GF-D8 (cell line): ENCODE data around the gene CD46.

Source experiments
- DNase-seq: peaks from one replicate; lab custom pipeline; 2025; lab: John Stamatoyannopoulos, UW

The CD46 gene

DNA sequence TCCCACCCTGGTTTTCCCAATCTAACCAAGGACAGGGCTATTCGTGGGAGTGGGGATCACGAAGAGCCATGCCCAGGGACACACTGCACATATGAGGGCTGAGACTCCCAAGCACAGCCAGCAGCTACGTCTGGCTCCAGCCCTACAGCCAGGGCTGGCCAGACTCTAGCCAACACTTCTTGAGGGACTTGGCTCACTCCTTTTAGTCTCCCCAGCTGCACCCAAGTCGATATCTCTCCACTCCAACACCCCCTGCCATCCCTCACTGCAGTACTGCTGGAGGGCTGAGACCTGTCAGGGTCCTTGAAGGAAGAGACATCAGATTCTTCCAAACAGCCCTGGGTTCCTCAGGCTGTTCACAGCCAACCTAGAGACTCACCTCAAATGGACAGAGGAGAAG is 62.6 kb downstream of the CD46 start:
- no peak for DNase-seq

DNA sequence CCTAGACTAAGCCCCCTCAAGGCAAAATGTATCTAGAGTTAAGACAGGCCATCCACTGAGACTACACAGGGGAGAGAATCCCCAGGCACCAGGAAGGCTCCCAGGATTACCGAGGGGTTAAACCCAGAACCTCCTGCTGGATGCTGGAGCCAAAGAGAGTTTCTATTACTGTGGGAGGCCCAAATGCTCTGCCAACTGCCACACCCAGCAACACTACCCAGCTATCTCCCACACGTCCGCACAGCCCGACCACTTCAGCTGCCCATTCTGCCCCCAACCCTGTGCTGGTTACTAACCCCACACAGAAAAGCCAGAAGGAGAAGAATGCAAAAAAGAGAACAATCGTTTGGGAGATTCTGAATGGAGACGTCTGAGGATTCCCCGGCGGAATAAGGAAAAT is 63.6 kb downstream of the CD46 start:
- DNase-seq = no peak

DNA sequence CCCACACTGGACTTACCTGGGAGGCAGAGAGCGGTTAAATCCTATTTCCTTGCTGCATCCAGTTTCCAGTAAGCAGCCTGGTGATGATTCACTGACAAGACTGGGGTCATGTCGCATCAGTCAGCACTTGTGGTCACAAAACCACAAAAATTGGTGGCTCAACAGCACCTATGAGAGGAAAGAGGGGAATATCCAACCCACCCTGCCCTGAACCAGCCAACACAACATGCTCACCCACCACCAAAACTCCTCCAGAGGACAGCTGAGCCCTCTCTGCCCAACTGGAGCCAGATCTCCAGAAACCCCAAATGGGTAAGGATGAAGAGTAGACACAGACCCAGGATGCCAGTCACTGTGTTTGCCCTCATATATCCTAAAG is 64.0 kb downstream of the CD46 start:
- no peak for DNase-seq

DNA sequence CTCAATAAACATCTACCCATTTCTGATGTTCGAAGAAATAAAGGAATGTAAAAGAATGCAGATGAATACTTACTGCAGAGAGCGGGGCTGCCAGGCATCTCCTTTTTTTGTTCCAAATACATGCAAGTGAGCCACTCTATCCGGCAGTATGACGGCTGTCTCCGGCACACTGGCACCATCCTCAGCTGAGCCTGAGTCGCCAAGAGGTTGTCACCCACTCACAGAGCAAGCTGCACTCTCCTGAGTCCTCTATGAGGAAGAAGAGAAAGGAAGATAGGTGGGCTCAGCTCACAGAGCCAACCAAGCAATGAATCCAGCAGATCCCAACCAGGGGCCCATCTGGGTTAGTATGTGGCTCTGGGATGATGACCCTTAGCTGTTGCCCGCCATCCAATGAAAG is 65.3 kb downstream of the CD46 start:
- DNase-seq = no peak

DNA sequence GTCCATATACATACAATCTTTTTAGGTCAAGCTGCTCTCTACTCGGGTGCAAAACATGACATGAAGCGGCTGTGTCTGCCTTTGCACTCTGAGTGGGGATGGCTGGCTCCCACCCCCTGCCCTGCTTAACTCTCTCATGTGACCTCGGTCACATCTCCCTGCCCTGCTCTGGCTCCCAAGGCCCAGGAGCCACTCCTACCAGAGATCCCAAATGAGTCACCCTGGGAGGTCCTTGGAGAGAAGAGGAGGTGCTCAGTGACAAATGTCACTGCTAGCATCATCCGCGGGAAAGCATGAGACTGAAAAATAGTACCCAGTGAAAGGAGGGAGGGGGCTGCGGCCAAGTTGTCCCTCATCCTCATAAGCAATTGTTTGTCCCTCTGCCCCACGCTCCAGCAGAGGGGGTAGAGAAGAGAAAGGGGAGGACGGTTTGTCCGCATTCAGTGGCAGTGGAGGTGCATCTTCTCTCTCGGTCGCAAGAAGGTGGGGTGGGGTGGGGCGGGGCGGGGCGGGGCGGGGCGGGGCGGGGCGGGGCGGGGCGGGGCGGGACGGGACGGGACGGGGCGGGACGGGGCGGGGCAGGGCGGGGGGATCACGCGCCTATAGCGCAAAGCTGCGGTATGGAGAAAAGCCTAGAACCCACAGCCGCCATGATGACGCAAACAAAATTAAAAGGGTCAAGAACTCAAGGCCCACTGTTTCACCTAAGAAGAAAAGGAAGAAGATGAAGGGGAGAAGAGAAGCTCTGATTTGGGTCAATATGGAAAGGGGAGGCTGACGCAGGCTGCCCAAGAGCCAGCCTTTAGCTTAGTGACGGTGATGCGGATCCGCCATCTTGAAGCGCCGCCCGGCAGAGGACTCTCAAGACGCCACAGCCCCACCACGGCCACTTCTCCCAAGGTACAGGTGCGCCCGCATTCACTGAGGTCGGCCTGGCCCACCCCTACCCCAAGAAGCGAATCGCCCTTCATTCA is 66.2 kb downstream of the CD46 start:
- no peak for DNase-seq

DNA sequence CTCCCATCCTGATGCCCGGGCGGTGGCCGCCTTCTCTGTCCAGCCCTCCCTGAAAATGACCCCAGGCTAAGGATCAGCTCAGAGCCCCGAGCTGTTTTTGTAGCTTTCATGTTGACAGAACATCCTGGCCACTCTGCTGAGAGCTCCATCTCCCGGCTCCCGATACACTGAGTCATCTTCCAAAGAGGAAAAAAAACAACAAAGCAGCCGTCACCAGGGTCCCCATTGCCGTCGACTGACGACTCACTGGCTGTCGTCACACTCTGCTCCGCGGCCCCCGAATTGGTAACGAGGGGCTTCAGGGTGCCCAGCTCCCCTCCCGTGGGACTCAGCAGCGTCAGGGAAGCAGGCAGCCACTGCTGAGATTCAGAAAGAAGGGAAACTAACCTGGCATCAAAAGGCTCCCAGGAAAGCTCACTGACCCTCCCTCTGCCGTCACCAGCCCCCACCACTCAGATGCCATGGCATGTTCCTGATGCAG is 67.2 kb downstream of the CD46 start:
- DNase-seq = no peak

DNA sequence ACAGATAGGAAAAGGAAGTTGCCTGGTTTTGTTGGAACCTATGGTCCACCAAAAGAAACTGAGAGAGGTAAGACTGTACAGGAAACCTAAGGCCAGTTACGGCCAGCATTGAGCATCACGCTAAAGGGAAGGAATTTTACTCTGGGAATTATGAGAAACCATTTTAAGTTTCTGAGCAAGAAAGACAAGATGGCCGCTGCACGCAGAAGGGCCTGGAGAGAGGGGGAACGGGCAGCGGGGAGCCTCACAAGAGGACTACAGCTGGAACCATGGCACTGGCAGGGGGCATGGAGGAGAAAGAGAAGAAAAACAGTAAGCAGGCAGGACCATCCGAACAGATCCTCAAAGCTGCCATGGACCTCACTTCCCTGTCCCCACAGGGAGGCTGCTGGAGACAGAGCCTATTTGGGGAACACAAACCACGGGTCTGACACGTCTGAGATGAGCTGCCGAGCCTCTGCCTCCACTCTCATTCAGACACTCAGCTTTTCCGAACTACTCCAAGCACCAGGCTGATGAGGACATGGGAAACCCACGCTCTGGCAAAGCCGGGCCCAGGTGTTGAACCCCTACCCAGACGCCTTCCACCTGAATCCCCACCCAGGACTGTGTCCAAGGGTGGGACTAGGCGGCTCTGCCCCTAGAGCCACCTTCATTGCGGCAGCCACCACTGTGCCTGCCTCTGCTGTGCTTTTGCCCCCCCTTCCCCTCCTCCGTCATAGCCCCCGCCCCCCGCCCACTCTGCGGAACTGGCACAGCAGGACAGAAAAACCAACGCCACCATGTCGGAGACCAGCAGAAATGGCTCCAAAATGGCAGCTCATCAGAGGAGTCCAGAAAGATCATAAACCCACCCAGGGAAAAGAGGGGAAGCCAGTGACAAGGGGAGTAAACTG is 69.0 kb downstream of the CD46 start:
- DNase-seq = no peak

DNA sequence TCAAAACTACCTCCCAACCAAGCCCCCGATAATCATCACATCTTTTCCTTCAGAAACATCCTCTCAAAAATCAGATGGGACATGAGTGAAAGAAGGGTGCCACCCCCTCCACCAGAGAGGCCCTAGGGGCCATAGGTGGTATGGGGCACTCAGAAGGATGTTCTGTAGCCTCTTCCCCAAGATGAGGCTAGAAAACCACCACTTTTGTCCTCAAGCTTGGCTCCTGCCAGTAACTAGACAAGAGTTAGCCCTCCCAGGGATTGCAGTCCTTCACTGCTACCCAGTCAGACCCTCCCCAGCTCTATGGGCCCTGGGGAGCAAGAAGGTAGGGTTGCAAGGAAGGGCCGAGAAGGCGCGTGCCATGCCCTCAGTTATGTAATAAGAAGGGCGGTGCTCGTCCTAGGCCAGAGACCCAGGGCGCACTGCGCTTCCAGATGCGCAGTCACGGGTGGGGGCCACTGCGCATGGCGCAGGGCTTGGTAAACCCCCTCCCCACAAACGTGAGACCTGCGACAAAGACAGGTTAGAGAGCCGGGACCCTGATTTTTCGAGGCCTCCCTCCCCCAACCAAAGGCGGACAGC is 69.7 kb downstream of the CD46 start:
- DNase-seq = no peak

DNA sequence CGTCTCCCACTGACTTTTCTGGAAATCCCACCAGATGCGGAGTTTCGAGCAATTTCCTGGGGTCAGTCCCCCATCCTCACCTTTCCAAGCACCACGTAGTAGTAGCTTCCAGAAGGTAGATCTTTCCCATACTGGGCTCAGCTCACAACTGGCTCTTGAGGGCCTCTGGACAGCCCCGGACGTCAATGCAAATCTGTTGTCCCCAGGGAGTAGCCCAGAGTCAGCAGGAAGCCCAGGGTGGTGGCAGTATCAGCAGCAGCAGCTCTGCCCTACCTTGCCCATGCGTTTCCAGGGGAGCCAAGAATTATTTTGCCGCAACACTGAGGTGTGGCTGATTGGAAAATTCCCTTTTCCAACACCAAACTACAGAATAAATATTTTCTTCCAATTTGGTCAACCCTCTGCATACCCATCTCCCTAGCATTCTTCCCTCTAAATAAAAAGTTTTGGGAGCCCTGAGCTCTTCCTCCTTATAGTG is 70.3 kb downstream of the CD46 start:
- no peak for DNase-seq

DNA sequence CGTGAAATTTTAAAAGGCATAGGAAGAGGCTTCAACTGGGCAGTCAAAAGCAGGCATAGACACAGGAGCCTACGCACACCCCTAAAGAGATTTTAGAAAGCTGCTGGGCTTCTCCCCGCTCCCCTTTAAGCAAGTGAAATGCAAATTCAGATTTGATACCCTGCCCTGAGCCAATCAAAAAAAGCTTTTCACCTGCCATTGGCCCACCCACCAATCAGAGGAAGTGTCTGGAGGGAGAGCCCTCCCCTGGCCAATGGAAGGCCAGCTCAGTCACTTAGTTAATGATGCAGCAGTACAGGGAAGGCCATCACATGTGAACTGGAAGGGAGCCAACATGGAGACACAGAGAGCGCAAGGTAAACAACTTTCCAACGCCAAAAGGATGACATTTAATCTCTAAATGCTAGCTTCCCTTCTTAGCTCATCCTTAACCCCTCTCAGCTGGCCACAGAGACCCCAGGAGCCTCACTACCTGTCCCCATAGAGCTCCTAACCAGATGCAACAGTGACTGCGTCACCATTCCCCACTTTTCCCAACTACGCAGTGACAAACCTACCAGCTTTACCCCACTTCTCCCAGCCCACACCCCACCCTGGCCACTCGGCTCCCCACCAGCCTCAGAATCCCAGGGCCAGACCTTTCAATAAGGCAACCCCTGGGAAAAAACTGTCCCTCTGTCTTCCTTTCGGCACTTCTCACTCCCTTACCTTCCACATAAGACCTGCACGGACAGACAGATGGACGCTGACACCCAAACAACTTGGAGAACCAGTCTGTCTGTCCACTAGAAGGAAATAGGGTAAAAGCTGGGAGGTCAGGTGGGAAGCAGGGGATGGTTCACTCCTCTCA is 71.0 kb downstream of the CD46 start:
- no peak for DNase-seq

DNA sequence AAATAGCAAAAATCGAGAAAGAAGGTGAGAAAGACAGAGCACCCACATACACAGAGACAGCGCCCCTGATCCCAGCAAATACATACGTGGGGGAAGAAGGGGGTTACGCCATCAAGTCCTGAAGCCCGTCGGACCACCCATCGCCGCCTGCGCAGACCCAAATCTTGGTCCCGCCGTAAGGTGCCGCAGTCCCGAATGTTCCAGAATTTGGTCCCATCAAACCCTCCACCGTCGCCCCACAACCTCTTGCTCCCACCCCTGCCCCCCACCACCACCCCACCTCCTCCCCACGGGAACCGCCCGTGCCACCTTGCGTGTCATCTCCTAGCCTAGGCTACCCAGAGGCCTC is 71.7 kb downstream of the CD46 start:
- DNase-seq = no peak

DNA sequence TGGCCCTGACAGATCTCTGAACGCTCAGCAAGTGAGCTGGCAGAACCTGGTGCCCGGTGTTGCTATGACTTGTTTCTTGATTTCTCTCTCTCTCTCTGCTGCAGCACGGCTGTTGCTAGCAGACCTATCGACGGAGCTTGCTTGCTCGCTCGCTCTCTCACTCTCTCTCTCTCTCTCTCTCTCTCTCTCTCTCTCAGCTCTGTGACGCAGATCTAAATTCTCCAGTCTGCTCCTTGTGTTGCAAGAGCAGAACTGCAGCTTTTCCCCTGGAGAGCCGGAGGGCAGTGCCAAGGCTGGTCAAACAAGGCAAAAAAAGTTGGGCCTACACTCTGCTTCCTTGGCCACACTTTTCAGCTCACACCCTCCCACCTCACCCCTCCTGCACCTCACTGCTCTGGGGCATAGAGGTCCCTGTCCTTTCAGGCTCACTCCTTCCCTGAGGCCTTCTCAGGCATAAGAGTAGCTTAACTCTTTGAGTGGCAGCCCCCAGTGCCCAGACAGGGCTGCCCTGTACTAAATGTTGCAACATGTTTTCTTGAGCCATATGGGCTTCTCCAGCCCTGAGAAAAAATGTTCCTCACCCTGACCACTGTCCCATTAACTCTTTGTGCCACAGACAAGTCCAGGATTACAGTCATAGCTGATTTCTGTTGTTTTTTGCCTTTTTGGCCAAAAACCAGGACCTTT is 72.2 kb downstream of the CD46 start:
- no peak for DNase-seq

DNA sequence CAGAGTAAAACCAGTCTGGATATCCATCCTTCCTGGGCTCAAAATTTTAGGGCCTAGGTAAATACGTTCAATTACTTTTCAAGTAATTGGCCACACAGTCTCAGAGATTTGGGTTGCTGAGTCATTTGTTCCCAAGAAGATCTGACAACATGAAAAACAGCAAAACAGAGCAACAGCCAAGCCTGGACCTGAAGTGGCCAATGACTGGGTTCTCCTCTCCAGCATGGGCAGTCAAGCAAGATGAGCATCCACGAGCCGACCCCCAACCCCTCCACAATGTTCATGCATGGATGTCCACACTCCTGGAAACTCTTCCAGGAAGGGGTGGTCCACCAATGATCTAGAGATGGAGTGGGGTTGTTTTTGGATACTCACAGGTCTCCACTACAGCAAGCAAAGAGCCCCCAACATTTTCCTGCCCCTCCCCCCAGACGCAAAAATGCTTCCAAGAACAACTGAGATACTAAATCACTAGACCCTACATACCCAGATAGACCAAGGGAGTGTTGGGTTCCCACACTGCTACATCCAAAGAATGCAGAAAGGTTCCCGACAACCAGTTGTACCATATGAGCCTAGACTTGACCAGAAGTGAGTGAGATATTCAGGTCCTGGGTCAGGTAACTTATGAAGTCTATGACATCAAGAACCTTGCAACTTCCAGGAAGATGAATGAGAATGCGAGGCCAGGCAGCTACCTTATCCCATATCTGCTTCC is 73.0 kb downstream of the CD46 start:
- DNase-seq = no peak

DNA sequence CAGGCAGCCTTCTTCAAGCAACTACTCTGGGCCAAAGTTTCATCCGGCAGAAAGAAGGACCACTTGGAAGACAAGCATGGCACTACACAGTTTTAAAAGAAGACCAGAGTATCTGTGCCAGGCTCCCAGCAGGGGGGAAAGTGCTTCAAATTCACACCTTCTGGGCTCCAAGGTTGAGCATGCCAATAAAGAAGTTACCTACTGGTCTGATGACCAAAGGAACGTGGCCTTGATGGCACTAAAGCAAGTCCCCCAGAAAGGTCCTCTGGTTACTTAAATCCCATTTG is 73.5 kb downstream of the CD46 start:
- no peak for DNase-seq

DNA sequence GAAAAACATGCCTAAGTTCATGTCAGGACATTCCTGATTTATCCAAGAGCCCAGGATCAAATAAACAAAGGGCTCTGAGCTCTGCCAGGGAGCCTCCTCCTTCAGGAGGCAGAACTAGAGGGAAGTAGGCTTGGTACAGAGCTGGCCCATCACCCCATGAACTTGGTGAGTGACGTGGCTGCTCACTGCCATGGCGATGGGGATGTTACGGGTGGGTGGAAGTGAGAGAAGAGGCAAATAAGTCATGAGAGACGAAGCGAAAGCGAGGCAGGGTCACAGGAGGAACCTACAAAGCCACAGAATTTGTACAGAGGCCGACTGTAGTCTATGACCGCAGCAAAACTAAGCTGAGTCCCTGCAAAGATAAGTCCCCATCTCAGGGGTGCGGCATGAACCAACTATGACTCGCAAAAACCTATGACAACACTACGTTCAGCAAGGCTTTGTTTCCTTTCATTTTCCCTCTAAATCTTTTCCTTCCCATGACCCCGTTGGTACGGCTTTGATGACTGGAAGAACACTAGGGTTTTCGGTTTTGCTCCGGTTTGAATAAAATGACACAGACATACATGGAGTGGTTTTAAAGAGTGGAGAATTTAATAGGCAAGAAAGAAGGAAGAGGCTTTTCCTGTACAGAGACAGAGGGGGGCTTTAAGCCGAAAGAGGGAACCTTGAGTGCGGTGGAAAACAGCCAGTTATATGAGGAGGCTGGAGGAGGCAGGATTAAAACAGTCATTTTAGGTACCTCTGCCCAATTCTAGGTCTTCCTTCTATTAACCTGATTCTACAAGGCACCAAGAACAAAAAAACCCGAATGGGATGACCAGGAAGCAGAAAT is 74.1 kb downstream of the CD46 start:
- peak; percentile 82 for DNase-seq

DNA sequence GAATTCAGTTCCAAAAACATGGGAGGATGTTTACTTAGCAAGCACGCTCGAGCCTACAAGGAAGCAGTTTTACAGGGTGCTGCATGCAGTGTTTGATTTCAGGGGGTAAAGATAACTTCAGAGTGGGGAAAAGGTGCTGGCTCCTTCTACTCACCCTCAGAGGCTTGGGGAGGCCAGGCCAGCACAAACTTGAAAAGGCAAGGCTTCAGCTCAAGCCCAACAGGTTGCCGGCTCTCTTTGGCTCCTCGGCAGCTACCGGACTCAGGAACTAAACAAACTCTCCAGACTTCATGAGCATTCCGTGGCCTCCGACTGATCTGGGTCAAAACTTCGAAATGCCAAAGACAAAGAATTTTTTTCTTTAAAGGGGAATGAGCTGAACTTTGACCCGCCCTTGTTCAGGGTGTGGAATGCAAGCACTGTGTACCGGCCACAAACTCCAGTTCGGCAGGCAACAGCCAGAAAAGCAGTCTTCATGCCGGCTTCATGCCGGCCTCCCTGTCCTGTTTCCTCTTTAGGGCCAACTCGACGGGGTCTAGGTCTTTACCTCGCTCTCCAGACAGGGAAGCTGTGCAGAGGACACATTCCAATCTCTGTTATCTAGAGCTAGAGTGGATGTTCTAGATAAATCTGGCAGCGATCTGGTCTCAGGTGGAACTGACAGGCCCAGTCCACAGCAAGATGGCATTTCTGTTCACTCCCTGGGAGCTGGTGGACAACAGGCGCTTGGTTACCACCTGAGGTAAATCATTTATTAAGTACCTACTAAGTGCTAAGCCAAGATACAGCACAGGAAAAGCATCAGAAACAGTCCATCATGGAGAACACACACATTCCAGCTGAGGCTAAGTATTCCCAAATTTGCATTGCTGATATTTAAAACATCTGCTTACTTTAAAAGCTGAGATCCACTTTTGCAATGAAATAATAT is 75.0 kb downstream of the CD46 start:
- no peak for DNase-seq

DNA sequence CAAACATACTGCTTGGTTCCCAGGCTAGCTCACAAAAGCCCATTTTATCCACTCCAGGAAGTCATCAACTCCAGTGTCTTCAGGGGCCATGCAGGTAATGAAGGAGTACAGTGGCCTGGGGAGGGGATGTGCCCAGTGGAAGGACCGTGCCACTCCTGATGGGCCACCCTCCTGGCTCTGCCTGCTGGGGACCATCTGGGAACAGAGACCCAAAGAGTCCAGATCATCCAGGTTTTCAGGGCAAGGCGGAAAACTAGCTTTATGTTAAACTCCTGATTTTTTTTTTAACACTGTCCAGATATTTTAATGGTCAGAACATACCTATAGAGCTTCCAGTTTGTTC is 75.6 kb downstream of the CD46 start:
- DNase-seq = no peak

DNA sequence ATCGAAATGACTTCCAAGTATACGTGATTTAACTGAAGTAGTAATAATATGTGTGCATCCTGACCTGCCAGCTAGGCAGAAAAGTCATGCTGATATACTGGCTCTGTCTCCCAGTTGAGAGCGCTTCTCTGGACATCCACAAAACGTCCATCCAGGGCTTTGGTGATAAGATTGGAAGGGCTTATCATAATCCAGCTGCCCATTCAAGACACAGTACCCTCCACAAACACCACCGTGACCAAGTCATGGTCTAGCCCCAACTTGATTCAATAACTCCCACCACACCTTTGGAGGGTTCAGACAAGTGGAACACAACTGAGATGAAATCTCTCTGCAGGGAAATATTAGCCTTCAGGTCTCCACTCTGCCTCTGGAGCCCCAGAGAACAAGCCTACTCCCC is 76.2 kb downstream of the CD46 start:
- DNase-seq = no peak
